Measurements from ENCODE around the gene ADGRG6.

Gene ADGRG6

DNA sequence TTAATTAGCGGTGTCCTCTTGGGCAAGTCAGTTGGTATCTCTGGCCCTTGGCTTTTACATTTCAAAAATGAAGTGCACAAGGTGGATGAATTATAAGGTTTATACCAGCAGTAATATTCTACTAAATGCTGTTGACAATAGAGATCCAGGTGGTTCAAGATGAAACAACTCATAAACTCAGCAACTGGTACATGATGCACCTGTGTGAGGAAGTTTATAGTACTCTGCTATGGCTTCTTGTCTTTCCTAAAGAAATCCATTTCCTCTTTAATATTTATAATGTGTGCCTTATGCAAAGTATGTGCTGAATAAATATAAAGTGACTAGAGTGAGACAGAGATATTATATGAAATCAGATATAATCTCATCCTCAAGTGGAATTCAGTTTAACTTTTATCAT lies 48.5 kb downstream of the ADGRG6 start:
- TF ChIP-seq POLR2AphosphoS5 (IDR thresholded peaks at IDR 0.05; ENCODE audit: low read depth, low read length) (no peak), TAF1 (IDR thresholded peaks at IDR 0.05; ENCODE audit: borderline replicate concordance, insufficient read depth, low read length) (no peak)

DNA sequence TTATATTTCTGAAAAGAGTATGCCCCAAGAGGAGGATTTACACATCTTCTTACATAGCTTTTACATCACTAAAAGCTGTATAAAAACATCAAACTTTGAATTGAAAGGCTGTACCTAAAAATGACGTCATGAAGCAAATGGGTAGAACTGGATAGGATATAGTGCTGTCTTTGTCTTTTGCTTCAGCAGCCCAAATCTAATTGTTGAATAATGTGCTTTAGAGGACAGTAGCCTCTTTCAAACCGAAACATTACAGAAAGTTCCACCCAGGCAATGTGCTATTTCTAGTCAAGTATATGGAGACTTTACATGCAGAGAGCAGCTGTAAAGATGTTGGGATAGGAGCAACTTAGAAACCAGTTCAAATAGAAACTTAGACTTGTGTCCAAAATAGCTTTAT lies 51.9 kb downstream of the ADGRG6 start:
- no peak for TF ChIP-seq POLR2AphosphoS5 (IDR thresholded peaks at IDR 0.05; ENCODE audit: low read depth, low read length)
- TF ChIP-seq FOXP2 (optimal IDR thresholded peaks at IDR 0.05; ENCODE audit: borderline replicate concordance, extremely low read depth, extremely low read length, insufficient read depth): no peak
- TF ChIP-seq, protein P1, sequence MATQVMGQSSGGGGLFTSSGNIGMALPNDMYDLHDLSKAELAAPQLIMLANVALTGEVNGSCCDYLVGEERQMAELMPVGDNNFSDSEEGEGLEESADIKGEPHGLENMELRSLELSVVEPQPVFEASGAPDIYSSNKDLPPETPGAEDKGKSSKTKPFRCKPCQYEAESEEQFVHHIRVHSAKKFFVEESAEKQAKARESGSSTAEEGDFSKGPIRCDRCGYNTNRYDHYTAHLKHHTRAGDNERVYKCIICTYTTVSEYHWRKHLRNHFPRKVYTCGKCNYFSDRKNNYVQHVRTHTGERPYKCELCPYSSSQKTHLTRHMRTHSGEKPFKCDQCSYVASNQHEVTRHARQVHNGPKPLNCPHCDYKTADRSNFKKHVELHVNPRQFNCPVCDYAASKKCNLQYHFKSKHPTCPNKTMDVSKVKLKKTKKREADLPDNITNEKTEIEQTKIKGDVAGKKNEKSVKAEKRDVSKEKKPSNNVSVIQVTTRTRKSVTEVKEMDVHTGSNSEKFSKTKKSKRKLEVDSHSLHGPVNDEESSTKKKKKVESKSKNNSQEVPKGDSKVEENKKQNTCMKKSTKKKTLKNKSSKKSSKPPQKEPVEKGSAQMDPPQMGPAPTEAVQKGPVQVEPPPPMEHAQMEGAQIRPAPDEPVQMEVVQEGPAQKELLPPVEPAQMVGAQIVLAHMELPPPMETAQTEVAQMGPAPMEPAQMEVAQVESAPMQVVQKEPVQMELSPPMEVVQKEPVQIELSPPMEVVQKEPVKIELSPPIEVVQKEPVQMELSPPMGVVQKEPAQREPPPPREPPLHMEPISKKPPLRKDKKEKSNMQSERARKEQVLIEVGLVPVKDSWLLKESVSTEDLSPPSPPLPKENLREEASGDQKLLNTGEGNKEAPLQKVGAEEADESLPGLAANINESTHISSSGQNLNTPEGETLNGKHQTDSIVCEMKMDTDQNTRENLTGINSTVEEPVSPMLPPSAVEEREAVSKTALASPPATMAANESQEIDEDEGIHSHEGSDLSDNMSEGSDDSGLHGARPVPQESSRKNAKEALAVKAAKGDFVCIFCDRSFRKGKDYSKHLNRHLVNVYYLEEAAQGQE (IDR thresholded peaks at IDR 0.05; ENCODE audit: insufficient read depth in 1 of 2, low read depth in 2 of 2, low read length in 2 of 2): no peak
- no peak for TF ChIP-seq TAF1 (IDR thresholded peaks at IDR 0.05; ENCODE audit: borderline replicate concordance, insufficient read depth, low read length)
- no peak for TF ChIP-seq SIN3A (IDR thresholded peaks at IDR 0.05; ENCODE audit: borderline replicate concordance, insufficient read depth, low read length)

DNA sequence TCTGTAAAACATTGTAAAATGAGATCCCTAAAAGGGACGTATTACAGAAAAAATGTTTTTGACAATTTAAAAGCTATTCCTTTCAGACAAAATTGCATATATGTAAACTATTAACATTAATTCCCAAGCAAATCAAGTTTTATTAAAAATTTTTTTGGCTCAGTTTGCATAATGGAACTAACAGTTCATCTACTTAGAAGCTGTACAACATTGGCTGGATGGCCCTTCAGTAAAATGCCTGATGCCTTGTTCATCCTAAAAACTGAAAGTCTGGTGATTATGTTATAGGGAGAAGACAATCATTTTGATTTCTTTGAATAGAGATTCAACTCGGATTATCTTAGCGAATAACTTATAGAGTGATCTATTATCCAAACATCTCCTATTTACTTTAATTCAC lies 52.8 kb downstream of the ADGRG6 start:
- TF ChIP-seq POLR2AphosphoS5 (IDR thresholded peaks at IDR 0.05; ENCODE audit: low read depth, low read length) (no peak), TAF1 (IDR thresholded peaks at IDR 0.05; ENCODE audit: borderline replicate concordance, insufficient read depth, low read length) (no peak), FOXP2 (optimal IDR thresholded peaks at IDR 0.05; ENCODE audit: borderline replicate concordance, extremely low read depth, extremely low read length, insufficient read depth) (no peak), SIN3A (IDR thresholded peaks at IDR 0.05; ENCODE audit: borderline replicate concordance, insufficient read depth, low read length) (no peak)
- TF ChIP-seq, protein P1 (IDR thresholded peaks at IDR 0.05; ENCODE audit: insufficient read depth in 1 of 2, low read depth in 2 of 2, low read length in 2 of 2): no peak

DNA sequence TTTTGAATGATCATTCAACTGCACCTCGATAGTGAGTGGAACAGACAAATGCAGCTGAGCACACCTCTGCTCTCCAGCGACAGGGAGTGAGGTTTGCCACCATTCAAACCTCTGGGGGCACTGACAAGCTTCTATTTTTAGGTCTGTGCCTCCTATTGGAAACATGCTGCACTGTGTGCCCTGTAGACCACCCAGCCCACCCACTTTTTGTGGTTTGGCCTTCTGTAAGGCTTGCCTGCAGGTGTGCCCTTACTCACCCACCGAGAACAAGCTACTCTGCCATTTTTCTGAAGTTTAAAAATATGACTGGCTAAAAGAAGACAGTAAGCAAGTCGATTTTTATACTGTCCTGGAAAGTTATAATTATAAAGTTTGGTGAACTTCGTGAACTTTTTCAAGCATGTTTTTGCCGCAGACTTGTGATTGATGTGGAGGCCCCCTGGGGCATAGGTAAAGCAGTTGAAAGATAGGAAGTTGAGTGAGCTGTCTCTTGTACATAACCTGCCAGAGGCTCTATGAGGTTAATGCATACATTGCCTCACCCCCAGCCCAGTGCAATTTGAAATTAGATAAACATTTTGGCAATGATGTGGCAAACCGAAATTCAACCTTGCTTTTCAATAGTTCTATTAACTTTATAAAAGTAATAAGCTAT lies 53.8 kb downstream of the ADGRG6 start:
- TF ChIP-seq FOXP2 (optimal IDR thresholded peaks at IDR 0.05; ENCODE audit: borderline replicate concordance, extremely low read depth, extremely low read length, insufficient read depth) (no peak), SIN3A (IDR thresholded peaks at IDR 0.05; ENCODE audit: borderline replicate concordance, insufficient read depth, low read length) (no peak), POLR2AphosphoS5 (IDR thresholded peaks at IDR 0.05; ENCODE audit: low read depth, low read length) (no peak)
- TF ChIP-seq, protein P1 (IDR thresholded peaks at IDR 0.05; ENCODE audit: insufficient read depth in 1 of 2, low read depth in 2 of 2, low read length in 2 of 2): no peak

DNA sequence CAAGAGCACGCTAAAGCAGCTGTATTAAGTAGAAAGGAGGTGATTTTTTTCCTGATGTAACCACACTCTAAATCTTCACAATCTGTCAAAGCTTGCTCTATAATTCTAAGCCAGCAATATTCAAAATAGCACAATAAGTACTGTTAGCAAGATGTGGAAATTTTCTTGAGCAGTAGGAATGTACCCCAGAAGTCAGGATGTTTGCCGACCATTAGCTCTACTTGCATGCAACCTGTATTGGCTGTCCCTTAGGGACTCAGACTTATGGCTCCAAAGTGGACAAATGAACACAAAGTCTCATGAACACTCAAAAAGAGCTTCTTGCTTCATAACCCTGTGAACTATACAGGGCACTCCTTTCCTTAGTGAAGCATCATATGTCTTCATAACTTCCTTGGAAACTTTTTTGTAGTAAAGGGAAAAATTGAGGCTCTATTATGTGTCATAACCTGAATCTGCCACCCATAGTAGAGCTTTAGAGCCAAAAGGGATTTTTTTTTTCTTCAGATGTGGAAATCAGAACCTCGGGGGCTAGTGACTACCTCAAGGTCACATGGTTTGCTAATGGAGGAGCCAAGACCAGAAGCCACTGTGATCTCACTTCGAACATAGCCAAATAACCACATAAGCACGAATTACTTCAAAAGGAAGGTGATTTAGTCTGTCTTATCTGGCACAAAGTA lies 54.5 kb downstream of the ADGRG6 start:
- TF ChIP-seq POLR2AphosphoS5 (IDR thresholded peaks at IDR 0.05; ENCODE audit: low read depth, low read length) (no peak), SIN3A (IDR thresholded peaks at IDR 0.05; ENCODE audit: borderline replicate concordance, insufficient read depth, low read length) (no peak), TAF1 (IDR thresholded peaks at IDR 0.05; ENCODE audit: borderline replicate concordance, insufficient read depth, low read length) (no peak), FOXP2 (optimal IDR thresholded peaks at IDR 0.05; ENCODE audit: borderline replicate concordance, extremely low read depth, extremely low read length, insufficient read depth) (no peak)
- TF ChIP-seq, protein P1 (IDR thresholded peaks at IDR 0.05; ENCODE audit: insufficient read depth in 1 of 2, low read depth in 2 of 2, low read length in 2 of 2): no peak
